HG02884 (cell line): ENCODE data around the gene MRPL58.

Experiments
- ATAC-seq: cut with Tn5 transposase; IDR thresholded peaks from one replicate; pipeline ENCODE4 v1.9.1; 2021; ENCODE audit warnings: mild to moderate bottlenecking, moderate library complexity; ENCODE audit not compliant: unreplicated experiment

Gene MRPL58

DNA sequence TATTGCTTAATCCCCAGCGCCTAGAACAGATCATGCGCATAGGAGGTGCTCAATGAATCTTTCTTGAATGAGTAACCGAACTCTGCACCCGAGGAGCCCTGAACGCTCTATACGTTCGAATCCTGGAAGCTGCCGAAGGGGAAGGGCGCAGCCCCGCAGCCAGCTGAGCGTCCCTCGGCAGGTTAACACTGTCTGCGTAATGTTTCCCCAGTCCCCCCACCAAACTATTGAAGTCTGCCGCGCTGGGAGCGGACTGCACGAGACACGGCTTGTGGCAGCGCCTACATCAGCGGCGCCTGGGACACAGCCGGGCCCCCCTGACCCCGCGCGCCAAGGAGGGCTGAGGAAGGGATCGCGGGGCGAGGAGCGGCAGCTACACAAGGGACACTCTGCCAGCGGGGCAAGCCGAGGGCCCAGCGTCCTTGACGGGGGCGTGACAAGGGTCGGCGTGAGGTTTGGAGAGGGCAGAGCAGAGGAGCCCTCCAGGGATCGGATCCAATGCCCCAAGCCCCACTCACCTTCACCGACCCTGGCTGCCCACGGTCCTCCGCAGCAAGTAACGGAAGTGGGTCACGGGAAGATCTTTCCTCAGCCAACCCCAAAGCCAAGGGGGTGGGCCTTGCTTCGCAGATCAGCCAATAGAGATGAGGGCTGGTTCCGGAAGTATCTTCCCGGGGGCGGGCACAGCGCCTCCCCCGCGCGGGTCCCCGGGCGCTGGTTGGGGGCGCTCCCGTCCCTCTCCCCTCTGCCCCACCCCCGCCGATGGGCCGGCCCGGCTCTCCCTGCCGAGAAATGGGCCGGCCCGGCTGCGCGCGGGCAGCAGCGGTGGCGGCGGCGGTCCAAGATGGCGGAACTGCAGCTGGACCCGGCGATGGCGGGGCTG, 34.2 kb downstream of the MRPL58 start, which contains the start of the genes ATP5PD and KCTD2:
ATP5PD (minus strand) TSS at position 563 of the 883 bp plus-strand sequence. CDS start 4,319 bp downstream, outside the sequence.
KCTD2 (plus strand) TSS at position 819 of the 883 bp plus-strand sequence; CDS start at position 845, 26 bp downstream.
- ATAC-seq: peak; percentile 96

- ATAC-seq: no peak
Measured at GRCh38 chr17:75047398-75048098, 35.1 kb downstream of the MRPL58 start.

GRCh38 chr17:75048249-75048878, 35.9 kb downstream of the MRPL58 start:
- no peak for ATAC-seq

DNA sequence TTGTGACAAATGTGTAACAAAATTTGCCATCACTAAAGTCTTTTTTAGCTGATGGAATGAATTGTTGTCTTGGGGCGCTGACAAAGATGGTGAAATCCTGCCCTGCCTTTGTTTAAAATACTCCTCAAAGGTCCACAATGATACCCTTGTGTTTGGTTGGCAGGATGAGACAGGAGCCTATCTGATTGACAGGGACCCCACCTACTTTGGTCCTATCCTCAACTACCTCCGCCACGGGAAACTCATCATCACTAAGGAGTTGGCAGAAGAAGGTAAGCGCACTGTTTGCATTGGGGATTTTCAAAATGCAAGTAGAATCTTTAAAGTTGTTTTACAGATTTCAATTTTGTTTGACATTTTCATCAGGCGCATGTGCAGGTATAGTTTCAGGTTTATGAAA, 36.6 kb downstream of the MRPL58 start:
- no peak for ATAC-seq

GRCh38 chr17:75049706-75050105, 37.2 kb downstream of the MRPL58 start:
- no peak for ATAC-seq

DNA sequence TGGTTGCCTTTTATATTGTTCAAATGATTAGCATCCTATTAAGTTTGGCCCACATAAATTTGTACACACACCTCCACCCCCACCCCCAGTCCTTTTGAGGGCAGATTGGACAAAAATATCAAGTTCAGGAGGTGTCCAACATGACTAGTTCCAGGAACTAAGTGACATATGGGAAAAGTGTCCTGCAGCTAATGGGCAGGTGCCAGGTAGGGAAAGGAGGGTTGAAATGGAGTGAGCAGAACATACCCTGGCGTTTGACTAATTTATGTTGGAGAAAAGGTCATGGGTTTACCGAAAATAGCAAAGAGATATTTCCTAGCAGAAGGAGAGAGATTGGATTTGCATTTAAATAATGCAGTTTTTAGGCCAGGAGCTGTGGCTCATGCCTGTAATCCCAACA, 39.5 kb downstream of the MRPL58 start:
- ATAC-seq: no peak

- ATAC-seq: no peak
Measured at GRCh38 chr17:75059369-75060345, 47.2 kb downstream of the MRPL58 start.

DNA sequence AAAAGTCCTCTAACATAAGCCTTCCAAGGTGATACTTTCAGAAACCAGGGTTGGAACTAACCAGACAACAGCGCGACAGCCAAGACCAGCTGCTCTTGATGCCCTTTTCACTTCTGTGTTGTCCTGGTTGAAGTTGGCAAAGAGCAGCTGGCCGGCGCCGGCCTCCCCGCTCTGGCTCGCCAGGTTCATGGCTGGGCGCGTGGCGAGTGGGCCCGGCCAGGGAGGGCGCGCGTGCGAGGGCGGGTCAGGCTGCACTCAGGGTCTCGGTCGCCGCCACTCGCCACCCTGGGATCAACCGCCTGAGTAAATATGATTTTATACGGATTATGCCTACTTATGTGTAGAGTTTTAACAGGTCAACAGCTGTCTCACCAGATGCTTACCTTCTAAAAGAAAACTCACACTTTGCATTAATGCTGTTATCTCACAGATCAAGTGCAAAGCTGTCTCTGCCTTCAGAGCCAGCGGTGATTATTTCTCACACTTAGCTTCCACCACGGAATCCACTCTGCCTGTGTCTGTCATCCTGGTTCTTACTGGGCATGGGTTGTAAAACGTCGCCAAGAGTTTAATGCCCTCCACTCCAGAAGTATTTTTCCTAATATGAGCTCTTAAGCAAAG, 48.1 kb downstream of the MRPL58 start:
- ATAC-seq: no peak

- ATAC-seq: no peak
Measured at GRCh38 chr17:75061055-75061438, 48.6 kb downstream of the MRPL58 start.

GRCh38 chr17:75061618-75062017, 49.1 kb downstream of the MRPL58 start:
- ATAC-seq: no peak

DNA sequence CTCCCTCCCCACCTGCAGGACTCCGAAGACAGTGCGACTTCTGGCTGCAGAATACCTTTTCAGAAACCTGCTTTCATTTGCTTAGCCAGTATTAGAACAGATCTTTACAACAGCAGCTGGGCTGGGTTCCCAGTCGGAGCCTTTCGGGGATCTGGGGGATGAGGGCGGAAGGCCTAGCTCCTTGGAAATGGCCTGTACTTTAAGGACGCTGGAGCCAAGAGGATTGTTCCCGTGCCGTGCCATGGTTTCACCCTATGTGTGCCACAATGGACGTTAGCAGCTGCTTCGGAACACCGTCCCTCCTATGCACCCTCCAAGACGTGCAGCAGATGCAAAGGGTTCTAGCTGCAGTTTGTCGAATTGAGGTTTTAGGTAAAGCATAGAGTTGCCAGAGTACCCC, 50.7 kb downstream of the MRPL58 start:
- no peak for ATAC-seq

DNA sequence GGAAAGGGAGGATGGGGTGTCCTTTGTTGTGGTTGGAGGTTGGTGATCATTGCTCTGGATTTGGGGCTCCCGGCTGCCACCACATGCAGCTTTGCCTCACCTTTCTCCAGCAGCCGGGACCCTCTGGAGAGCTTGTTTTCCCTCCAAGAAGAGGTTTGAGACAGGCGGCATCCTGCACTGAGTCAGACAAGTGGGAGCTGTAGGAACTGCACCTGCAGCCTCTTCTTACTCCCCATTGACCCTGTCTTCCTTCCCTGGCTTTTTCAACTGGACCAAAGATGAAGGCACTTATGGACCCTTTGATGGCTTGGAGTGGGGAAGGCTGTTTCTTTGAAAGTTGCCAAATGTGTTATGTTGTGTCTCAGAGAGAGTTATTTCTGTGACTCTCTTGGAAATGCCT, 51.2 kb downstream of the MRPL58 start:
- no peak for ATAC-seq

DNA sequence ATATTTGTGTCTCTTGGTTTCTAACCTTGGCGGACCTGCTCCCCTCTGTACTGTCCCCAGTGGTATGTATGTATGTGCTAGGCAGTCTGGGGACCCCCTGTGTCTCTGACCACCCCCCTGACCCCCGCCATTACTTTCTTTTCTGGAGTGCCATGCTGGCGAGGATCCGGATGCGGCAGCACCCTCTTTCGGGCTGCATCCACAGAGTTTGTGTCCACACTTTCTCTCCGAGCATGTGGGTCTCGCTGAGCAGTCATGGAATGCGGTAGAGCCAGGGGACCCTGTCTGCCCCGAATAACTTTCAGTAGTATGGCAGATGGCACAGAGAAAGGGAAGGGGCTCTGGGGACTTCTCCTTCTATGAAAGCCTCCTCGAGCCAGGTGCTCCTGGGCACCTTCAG, 51.6 kb downstream of the MRPL58 start:
- ATAC-seq: no peak

DNA sequence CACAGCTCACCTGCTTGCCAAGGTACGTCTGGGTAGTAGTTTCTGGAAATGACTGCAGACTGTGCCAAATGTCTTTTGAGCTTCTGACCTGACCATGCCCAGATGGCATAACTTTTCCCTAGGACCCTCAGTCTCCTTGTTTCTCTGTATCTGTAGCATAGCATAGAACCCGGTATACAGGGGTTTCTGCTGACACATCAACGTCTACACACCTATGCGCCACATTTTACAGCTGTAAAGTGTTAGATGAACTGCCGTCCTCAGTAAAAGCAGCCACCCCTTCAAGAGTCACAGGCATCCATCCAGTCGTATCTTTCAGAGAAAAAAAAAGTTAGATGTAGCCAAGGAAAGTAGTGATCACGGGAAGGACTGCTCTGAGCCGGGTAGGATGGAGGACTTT, 52.0 kb downstream of the MRPL58 start:
- no peak for ATAC-seq

GRCh38 chr17:75064867-75065561, 52.5 kb downstream of the MRPL58 start:
- ATAC-seq: no peak

- no peak for ATAC-seq
Measured at GRCh38 chr17:75065562-75066151, 53.2 kb downstream of the MRPL58 start.

DNA sequence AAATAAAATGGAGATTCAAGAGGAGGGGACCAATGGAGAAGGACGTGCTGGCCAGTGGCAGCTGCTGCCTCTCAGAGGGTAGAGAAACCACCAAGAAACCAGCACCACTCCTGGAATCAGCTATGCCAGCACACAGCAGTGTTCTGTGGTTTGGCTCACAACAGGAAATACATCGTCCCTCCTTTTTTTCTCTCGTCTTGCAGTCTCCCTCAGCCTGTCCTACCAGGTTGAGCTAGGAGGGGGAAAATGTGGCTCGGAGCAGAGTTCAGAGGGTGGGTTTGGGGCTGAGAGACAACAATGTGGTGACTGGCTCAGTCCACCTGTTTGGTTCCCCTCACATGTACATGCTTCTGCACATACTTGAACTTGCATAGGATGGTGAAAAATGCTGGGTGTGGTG, 55.4 kb downstream of the MRPL58 start:
- ATAC-seq: no peak

DNA sequence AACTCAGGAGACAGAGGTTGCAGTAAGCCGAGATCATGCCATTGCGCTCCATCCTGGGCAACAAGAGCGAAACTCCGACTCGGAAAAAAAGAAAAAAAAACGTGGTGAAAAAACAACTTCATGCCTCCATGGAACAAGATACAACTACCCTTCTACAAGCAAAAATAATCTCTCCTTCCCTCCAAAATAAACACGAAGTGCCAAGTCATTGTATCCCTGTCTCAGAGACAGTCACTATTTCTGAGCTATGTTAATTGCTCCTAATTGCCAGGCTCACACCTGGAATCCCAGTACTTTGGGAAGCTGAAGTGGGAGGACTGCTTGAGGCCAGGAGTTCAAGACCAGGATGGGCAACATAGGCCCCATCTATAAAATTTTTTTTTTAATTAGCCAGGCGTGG, 56.3 kb downstream of the MRPL58 start:
- ATAC-seq: no peak

DNA sequence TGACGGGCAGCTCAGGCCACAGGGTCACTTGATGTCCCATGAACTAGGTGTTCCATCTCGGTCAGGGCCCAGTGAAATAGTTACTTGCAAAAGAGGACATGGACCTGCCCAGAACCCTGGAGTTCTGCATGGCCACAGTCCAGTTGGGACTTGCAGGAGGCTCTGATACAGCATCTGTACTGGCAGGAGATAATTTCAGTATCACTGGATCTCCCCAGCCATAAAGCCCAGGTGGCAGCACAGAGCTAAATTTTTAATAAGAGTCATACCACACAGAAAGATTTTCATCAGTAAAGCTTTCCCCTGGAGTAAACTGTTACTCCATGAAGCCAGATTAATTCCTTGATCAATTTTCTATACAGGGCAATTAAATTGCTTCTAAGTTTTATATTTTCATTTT, 57.3 kb downstream of the MRPL58 start:
- ATAC-seq: no peak
